Activated T-cell treated with anti-CD3 and anti-CD28 coated beads for 4 hours (primary cell): Measurements from ENCODE around the gene NPHP4.

Experiments used
- DNase-seq: peaks from one replicate; pipeline ENCODE4 v3.0.0-alpha.2; 2020

Gene NPHP4

DNA sequence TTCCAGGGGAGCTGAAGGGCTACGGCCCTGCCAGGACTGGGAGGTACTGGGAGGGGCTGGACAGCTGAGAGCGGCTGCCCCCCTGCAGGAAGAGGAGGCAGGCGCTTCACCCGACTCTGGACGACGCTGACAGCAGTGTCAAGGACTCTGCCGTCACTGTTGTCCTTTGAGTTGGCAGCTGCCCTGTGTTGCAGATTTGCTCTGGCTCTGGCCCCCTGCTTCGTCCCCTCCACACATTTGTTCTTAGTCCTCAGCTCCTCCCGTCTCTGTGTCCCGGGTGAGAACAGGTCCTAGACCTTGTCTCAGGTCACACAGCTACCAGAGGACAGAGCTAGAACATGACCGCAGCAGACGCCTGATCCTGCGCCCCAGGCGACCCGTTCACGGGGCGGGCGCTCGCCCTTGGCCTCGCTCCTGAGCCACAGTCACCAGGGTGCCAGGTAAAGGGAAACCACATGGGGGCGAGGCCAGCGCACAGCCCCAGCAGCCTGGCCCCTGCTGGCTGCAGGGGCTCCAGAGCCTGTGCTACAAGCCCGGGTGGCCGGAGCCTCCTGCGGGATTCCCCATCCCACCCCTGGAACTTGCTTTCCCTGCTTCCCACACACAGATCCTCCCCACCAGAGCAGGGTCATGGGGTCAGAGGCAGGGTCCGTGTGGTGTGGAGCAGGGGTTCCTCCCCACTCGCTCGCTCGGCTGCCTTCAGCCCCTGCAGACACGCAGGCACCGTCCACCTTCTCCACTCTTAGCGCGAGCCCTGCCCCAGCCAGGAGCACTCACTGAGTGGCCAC is 10.7 kb upstream of the NPHP4 start:
- DNase-seq: no peak

DNA sequence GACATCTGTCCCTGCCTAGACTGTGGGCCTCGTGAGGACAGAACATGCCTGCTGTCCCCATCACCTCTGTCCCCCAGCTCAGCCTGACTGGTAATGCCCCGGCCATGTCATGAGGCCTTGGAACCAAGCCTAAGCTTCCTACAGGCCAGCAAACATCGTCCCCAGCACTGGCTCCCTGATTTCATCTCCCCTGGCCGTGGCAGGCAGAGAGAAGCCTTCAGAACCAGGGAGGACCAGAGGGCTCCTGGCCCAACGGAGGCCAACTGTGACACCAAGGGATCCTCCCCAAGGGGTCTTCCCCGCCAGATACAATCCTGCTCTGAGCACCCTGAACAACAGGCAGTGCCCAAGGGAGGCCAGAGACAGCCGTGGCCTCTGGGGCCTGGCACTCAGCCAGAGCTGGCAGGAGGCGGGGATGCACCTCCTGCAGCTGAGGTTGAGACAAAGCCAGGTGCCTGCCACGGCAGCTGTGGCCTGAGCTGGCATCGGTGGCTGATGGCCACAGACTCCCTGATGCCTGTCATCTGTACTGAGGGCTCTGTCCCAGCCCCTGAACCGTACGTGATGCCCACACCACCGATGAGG is 9.9 kb upstream of the NPHP4 start:
- DNase-seq: no peak

DNA sequence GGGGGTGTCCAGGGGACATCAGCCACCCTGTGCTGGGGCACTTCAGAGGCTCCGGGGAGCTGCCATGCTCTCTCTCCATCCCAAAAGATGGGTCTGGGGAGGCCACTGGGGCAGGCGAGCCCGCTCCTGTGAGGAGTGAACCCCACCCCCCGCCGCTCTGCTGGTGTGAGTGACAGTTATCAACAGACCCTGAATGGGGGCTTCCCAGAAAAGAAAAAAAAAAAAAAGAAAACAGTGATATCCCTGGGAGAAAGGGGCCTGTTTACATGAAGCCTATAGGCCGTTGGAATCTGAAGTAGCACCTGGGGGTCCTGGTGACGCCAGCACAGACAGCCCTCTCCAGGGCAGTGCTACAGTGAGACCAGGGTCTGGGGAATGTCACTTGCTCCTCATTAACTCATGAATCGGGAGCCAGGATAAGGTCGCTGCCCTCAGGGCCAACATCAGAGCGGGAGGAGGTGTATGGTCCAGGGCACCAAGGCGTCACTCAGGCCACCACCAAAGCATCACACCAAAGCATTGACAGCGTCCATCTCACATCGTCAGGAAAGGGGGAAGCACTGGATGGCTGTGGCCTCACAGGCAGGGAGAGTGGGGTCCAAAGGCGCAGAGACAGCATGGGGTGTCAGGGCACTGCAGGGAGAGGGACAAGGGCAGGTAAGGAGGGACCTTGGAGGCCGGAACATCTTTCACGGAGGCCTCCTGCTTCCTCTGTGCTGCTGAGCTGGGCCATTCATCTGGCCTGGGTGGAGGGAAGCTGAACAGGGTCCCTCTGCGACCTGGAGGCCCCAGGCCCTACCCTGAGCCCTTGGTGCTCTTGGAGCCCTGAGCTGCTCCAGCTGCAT is 8.4 kb upstream of the NPHP4 start:
- DNase-seq: no peak

DNA sequence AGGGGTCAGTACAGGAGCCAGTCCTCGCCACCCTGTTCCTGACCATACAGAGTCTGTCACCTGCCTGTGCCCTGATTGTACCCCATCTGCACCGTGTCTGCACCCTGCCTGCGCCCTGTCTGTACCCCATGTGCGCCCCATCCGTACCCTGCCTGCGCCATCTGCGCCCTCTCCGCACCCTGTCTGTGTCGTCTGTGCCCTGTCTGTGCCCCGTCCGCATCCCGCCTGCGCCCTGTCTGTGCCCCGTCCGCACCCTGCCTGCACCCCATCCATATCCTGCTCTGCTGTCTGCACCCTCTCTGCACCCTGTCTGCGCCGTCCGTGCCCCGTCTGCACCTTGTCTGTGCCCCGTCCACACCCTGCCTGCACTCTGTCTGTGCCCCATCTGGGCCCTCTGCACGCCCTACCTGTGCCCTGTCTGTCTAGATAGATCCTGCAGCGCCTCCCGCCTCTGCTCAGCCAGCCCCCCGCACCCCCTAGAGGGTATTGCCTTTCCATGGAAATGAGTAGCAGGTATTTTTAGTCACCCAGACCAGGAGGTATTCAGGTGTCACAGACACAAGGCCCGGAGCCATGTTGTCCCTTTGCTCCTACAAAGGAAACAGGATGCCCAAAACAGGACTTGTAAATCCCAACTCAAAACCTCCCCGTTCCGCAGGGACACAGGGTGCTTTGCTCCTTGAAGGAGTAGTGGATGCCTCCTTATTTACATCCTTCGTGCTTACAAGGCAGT is 7.7 kb upstream of the NPHP4 start:
- DNase-seq: no peak

DNA sequence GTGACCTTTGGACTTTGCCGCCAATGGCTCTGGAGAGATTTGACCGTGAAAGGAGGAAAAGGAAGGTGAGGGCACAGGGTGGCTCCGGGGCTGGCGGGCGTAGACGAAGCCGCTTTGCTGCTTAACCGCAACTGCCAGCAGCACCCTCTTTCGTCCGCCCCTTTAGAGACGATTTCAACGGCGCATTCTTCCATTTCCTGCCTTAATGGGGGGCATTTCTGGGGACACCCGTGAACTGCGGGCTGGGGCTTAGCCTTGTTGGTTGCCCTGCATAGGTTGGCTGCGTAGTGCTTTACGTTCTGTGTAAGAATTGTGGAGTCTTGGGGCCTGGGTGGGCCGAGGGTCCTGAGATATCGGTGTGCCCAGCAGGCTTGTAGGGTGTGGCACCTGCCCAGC is 6.7 kb upstream of the NPHP4 start:
- DNase-seq: no peak

DNA sequence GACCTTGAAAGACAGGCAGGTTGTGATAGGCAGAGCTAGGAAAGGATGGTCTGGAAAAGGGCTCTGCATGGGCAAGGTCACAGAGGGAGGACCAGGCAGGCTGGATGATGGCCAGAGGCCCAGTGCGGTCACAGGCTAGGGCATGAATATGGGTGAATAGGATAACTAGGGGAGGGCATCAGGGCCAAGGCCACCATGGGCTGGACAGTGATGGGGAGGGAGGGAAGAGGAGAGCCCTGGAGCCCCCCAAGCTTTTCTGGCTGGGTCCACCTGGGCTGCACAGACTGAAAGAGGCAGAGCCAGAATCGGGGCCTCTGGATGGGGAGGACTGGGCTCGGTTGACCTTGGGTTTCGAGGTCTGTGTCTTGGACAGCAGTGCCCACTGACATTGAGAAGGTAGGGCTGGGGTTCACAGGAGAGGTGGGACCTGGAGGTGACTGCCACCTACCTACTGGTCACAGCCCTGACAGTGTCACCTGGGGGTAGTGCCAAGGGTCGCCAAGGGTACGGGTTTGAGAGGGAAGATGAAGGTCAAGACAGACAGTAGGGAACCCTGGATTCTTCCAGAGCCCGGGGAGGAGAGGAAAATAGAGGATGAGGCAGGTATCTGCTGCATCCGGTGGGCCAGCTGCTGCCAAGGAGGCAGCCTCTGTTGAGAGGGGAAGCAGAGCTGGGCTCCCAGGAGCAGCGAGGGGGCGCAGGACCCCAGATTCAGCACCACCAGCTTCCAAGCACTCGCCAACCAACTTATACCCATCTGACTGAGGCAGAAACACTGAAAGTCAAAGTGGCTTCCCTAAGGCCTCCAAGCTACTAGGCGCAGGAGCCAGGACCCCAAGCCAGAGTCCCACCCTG is 6.1 kb upstream of the NPHP4 start:
- no peak for DNase-seq

DNA sequence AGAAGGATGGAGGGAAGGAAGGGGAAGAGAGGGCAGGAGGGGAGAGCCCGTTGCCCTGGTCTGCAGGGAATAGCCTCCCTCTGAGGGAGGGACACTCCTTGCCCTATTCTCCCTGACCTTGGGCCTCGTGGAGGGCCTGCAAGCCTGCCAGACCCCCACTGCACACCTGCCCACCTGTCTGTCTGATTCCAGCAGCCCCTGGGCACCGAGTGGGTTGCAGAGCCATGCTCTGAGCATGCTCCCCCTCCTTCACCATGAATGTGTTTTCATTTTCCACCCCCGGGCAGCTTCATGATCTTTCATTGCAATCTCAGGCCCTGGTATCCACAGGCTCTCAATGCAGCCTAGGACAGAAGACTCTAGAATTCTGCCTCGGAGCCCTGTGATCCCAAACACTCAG is 5.1 kb upstream of the NPHP4 start:
- DNase-seq: no peak

DNA sequence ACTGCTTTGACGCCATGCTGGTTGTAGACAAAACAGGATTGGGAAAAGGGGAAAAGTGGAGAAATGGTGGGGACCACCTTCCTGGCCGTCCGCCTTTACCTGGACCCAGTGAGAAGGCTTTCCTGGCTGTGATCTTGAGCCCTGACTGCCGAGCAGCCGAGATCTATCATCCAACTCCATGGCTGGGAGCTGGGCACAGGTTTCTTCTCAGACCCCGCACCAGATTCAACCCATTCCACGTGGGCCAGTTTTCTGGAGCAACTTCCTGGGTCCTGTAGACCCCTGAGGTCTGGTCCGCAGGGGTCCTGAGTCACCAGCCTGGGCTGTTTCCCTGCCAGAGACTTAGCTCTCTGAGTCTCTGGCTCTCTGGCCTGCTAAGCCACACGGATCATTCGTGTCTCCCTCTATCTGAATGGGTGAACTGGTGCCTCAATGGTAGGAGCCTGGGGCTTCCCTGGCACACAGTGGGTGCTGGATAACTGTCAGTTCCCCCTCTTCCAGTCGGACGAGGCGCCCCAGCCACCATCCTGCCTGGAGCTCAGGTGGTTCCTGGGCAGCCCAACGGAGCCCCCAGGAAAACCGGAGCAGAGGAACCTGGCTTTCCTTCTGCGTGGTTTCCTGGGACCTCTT is 4.5 kb upstream of the NPHP4 start:
- DNase-seq: no peak

DNA sequence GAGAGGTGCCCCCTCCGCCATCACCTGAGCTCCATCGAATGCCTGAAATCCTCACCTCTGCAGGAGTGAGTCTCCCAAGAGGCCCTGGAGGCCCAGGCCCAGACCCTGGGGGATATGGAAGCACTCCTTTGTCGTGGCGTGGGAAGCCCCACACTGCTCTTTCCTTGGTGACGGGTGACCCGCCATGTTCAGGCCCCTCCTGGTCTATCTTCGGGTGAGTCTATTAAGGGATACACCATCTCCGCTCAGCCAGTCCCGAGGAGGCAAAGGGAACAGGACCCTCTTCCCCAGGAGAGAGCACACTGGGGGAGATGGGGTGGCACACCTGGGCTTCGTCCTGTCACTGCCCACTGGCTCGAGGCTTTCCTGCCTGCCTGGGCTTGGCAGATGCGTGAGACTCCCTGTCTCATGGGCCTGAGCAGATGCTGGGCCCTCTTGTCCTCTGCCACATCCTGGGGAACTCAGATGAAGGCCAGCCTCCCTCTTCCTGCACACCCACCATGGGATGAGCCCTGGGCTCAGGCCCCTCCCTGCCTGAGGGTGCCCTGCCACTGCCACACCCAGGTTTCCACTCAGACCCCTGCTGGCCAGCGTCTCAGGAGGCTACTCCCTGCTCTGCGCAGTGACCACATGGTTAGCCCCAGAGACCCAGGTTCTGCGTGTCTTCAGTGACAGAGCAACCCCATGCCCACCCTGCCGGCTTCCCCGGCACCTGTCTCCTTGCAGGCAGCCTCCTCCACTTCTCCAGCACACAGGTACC is 3.8 kb upstream of the NPHP4 start:
- no peak for DNase-seq

DNA sequence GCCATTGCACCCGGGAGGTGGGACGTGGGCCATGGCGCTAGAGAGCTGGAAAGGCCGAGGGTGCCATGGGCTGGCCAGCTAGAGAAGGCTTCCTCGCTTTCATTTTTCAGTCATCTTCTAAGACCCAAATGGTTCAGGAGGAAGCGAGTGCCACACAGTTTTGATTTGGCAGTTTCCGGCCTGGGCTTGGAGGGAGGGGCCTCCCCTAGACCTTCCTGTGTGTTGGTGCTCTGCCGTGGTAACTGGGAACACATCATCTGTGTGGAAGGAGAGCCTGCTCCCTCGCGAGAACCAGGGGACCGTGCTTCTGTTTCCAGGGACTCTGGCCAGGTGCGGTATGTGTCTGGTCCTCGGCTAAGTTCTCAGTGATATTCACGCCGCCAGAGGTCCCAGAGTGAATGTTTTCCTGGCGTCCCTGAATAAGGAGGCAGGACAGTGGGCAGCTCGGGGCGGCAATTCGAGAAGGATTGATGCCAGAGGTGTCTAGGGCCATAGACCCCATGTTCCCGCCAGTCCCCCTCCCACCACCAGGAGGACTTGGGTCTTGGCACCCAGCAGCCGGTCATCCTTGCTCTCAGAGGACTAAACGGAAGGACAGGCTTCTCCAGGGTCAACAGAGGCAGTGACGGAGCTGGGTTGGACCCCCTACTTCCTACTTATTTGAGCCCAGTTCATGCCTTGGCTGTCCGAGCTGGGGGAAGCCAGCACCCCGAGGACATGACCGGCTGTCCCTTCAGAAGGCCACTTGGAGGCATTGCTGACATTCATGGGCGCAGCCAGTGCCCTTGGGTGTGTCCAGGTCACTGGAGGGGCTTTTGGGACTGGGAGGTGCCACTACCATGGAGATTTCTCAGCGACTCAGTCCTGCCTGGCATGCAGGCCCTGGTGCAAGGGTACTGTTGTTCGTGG is 2.7 kb upstream of the NPHP4 start:
- peak; percentile 47 for DNase-seq

DNA sequence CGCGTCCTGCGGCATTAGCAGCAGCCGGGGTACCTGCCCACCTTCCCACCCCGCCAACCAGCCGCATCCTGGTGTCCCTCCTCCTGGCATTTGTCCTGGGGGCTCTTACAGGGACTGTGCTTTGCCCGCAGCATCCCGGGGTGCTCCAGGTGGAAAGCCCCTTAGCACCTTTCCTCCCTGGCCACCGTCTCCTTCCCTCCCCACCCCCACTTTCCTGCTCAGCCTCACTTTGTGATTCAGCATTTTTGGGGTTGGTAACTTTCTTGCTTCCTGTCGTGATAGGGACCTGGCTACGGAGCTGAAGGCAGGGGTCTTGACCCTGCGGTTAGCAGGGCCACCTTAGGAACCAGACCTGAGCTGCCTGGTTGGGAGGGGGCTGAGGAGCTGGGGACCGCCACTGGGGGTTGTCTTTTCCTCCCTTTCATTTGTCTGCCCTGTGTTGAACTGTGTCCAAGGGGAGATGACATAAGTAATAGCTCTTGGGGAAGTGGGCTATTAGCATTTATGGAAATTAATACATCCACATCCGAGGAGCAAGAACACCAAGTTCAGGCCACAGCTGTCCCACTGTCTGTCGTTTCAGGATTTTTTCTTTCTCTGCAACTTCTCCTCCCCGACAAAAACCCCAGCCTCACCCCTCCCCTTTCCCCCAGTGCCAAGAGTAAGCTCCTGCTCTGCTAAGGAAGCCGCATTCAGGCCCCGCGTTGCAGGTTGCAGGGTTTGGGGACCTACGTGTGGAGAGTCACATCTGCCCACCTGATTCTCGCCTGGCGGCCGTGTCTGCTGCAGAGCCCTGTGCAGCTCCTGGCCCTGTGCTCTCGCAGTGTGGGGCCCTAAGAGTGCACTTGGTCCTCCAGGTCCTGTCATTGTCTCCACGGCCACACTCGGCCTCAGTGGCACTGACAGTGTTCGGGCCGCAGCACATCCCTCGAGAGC is 1.6 kb upstream of the NPHP4 start:
- peak; percentile 19 for DNase-seq

DNA sequence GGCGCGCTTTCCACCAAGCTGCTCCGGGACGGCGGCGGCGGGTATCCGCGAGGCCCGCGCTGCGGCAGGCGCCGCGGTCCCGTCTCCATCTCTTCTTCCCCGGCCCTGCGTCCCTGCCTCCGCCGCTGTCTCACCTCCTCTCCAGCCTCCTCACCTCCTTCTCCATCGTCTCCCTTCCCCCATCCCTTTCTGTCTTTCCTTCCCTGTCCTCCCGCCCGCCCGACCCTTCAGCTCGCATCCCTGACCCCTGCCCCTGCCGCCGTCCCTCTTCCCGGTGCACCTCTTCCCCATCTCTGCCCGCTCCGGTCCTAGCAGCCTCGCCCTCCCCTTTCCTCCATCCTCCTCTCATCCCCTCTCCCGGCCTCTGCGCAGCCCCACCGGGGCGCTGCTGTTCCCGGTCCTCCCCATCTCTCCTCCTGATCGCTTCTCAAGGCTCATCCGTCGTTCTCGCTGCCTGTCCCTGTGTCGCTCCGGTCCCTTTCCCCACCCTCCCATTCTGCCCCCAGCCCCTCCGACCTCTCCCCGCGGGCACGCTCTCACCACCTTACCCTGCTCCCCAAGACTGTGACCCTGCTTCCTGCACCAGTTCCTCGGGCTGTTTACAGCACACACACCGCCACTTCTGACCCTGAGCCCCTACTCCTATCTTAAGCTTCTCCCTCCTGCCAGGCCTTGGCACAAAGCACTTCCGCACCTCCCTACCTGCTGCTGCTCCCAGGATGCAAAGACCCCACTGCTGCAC is 760 bp upstream of the NPHP4 start:
- no peak for DNase-seq

DNA sequence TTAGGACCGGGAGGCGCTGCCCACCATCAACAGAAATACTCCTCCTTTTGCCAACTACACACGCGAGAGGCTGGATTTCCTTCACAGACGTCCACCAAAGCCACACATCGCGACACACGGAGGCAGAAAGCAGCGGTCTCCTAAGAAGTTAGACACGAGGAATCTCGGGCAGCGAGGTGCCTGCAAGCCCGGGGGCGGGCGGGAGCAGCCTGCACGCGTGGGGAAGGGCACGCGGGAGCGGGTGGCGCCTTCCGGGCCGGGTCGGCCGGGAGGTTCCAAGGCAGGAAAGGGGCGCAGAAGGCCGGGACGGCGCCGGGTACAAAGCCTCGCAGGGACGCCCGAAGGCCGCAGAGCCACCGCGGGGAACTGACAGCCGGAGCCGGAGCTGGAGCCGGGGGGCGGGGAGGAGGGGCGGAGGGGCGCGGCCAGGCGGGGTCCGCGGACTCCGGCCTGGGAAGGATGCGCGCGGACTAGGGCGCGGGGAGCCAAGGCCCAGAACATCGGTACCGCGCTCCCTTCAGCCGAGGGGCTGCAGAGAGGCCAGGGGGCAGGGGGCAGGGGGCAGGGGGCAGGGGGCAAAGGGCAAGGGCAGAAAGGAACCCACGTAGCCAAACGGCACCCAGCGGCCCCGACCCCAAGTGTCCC is 722 bp downstream of the NPHP4 start:
- peak; percentile 24 for DNase-seq

DNA sequence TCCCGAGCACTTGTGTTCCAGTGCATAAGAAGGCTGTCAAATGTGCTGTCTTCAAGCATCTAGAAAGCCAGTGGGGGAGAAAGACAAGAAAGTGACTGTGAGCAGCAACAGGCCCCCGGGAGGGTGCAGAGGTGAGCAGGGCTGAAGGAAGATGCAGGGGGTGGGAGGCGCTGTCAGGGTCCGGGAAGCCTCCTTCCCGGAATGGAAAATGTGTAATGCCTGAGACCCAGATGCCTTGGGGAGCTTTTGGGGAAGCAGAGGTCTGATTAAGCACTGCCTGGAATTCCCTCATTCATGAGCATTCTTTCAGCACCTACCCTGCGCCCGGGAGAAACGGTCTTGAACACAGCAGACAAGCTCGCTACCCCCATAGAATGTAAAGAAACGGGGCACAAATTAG is 1.3 kb downstream of the NPHP4 start:
- DNase-seq: no peak

DNA sequence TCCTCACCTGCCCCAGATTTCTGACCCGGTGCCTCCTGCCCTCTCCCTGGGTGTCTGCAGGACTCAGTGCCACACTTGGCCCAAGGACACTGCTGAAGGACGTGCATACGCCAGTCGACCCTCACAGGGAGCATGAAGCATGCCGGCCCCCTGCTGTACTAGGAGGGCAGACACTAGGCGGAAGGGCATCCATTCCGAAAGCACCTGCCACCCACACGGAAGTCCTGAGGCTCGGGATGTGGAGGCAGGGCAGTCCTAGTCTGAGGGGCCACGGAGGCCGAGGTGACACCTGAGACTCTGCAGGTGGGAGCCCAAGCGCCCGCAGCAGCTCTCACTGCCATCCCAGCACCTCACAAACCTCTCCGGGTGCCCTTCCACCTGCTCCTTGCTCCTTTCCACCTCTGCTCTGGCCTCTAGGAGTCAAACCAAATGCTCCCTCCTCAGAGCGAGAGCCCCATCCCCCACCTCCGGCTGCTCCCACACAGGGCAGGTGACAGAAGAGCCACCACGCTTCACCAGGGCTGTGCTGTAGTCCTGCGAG is 2.4 kb downstream of the NPHP4 start:
- no peak for DNase-seq

DNA sequence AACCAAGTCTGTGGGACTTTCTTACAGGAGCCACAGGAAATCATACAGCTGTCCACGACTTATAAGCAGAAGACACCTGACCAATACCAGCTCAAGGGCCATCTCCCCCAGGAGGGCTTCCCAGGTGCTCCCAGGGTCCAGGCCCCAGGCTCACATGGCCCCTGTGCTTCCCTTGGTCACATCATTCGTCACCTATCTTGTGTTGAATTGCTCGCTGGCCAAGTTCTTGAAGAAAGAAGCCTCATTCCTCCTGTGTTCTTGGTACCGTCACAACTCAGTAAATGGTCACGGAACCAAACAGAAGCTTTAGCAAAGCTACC is 3.0 kb downstream of the NPHP4 start:
- DNase-seq: no peak

DNA sequence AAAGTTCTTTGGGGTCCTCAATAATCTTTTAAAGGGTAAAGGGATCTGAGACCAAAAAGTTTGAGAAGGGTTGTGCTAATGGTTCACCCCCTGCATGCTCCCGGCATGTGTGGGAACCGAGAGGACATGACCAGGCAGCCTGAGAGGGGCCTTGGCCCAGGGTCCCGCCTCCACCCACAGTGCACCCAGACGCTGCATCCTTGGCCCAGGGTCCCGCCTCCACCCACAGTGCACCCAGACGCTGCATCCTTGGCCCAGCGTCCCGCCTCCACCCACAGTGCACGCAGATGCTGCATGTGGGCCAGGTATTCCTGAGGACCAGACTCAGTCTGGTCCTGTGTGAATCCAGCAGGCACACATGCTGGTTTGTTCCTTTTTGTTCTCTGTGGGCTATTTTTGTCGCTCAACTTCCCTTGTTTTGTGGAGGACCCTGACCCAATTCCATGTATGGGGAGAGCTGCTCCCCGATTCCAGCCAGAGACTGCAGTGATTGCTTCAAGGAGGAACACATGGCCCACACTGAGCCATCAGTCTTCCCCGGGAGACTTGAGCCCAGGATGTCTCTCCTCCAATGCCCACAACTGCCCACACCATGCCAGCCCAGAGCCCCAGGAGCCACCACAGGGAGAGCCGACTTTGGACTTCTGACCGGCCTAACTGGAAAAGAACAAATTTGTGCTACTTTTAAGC is 3.5 kb downstream of the NPHP4 start:
- no peak for DNase-seq
